Panc1 (cell line): ENCODE measurements around the gene CCDC18.

Experiments
- POLR2AphosphoS5 ChIP-seq: IDR thresholded peaks from 2 replicates; pipeline ENCODE4 v1.6.1; 2012; ENCODE audit warnings: mild to moderate bottlenecking, low read depth, low read length, moderate library complexity
- TCF7L2 ChIP-seq: IDR thresholded peaks from 2 replicates; pipeline ENCODE4 v1.6.1; 2011; ENCODE audit warnings: mild to moderate bottlenecking, low read depth, low read length, inconsistent platforms
- TF ChIP-seq, protein P1 (sequence below), 2 experiments: IDR thresholded peaks; 2 replicates each; pipeline ENCODE4 v1.6.1; 2011 to 2012; ENCODE audit warnings: low read depth in 2 of 2, control low read depth in 1 of 2, low read length in 1 of 2, mild to moderate bottlenecking in 1 of 2, moderate library complexity in 1 of 2; ENCODE audit not compliant: insufficient read depth in 1 of 2
- TF ChIP-seq, protein P2 (sequence below): fragments of 450-650 bp; IDR thresholded peaks from 2 replicates; pipeline ENCODE4 v1.5.1; 2017; ENCODE audit warnings: mild to moderate bottlenecking

DNA sequence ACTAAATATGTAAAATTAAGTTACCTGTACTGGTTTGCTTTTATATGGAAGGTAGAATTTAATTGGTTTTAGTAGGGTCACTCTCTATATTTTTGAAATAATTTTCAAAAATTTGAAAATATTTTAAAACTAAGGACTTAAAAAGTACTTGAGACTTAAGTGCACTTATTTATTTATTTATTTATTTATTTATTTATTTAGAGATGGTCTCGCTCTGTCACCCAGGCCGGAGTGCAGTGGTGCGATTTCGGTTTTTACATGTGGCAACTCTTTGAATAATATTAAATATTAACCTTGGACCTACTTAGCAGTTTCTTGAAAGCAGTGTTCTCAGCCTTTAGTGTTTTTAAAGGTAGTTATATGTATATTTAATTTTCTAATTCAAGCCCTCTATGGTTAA lies 36.8 kb upstream of the CCDC18 start:
- TF ChIP-seq, protein P1, sequence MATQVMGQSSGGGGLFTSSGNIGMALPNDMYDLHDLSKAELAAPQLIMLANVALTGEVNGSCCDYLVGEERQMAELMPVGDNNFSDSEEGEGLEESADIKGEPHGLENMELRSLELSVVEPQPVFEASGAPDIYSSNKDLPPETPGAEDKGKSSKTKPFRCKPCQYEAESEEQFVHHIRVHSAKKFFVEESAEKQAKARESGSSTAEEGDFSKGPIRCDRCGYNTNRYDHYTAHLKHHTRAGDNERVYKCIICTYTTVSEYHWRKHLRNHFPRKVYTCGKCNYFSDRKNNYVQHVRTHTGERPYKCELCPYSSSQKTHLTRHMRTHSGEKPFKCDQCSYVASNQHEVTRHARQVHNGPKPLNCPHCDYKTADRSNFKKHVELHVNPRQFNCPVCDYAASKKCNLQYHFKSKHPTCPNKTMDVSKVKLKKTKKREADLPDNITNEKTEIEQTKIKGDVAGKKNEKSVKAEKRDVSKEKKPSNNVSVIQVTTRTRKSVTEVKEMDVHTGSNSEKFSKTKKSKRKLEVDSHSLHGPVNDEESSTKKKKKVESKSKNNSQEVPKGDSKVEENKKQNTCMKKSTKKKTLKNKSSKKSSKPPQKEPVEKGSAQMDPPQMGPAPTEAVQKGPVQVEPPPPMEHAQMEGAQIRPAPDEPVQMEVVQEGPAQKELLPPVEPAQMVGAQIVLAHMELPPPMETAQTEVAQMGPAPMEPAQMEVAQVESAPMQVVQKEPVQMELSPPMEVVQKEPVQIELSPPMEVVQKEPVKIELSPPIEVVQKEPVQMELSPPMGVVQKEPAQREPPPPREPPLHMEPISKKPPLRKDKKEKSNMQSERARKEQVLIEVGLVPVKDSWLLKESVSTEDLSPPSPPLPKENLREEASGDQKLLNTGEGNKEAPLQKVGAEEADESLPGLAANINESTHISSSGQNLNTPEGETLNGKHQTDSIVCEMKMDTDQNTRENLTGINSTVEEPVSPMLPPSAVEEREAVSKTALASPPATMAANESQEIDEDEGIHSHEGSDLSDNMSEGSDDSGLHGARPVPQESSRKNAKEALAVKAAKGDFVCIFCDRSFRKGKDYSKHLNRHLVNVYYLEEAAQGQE (IDR thresholded peaks at IDR 0.05; ENCODE audit: insufficient read depth in 1 of 2, low read depth in 2 of 2, low read length in 1 of 2) = no peak
- TF ChIP-seq, protein P2, sequence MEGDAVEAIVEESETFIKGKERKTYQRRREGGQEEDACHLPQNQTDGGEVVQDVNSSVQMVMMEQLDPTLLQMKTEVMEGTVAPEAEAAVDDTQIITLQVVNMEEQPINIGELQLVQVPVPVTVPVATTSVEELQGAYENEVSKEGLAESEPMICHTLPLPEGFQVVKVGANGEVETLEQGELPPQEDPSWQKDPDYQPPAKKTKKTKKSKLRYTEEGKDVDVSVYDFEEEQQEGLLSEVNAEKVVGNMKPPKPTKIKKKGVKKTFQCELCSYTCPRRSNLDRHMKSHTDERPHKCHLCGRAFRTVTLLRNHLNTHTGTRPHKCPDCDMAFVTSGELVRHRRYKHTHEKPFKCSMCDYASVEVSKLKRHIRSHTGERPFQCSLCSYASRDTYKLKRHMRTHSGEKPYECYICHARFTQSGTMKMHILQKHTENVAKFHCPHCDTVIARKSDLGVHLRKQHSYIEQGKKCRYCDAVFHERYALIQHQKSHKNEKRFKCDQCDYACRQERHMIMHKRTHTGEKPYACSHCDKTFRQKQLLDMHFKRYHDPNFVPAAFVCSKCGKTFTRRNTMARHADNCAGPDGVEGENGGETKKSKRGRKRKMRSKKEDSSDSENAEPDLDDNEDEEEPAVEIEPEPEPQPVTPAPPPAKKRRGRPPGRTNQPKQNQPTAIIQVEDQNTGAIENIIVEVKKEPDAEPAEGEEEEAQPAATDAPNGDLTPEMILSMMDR = no peak
- TF ChIP-seq TCF7L2 = no peak
- no peak for TF ChIP-seq POLR2AphosphoS5
